K562 (cell line): ENCODE measurements around the gene SPAG7. TPM values are rescaled to one million over a fixed set of nuclear protein-coding genes. Genes with fewer than 3 reads are reported as not detected.

Experiments used
- GATA2 ChIP-seq: sonication (generic); formaldehyde crosslinking; IDR thresholded peaks from 2 replicates; pipeline ENCODE4 v1.4.0; 2020; ENCODE audit warnings: mild to moderate bottlenecking, missing genetic modification reagents
- NR2C2 ChIP-seq, 2 experiments: fragments of 200-800 bp in 1 of 2; sonication (Bioruptor generic) in 1 of 2; sonication (generic) in 1 of 2; formaldehyde crosslinking in 1 of 2; IDR thresholded peaks; 2 replicates each; pipeline versions ENCODE4 v1.6.1 to v1.8.0; 2016 to 2022; ENCODE audit warnings: mild to moderate bottlenecking in 1 of 2, missing compliant biosample characterization in 1 of 2, missing genetic modification characterization in 1 of 2, missing genetic modification reagents in 1 of 2
- POLR2B ChIP-seq: fragments of 450-650 bp; IDR thresholded peaks from 2 replicates; pipeline ENCODE4 v1.6.1; 2018; ENCODE audit warnings: low read depth; ENCODE audit not compliant: partially characterized antibody
- PURB ChIP-seq: sonication (generic); formaldehyde crosslinking; IDR thresholded peaks from 2 replicates; pipeline ENCODE4 v1.9.0; 2021; ENCODE audit warnings: low read depth, mild to moderate bottlenecking, missing genetic modification reagents
- SAFB2 ChIP-seq: fragments of 200-400 bp; formaldehyde crosslinking; IDR thresholded peaks from 2 replicates; pipeline ENCODE4 v1.6.1; 2018; ENCODE audit warnings: borderline replicate concordance, low read length, low read depth, moderate library complexity; ENCODE audit not compliant: severe bottlenecking
- SP2 ChIP-seq: IDR thresholded peaks from 2 replicates; pipeline ENCODE4 v1.6.1; 2011; ENCODE audit warnings: mild to moderate bottlenecking, low read depth, low read length, moderate library complexity; ENCODE audit not compliant: poor library complexity, severe bottlenecking; ENCODE audit errors: extremely low read depth
- SRSF1 ChIP-seq: fragments of 200-400 bp; formaldehyde crosslinking; IDR thresholded peaks from 2 replicates; pipeline ENCODE4 v1.6.1; 2017; ENCODE audit warnings: mild to moderate bottlenecking, low read depth, low read length, moderate library complexity
- polyA plus RNA-seq, 8 experiments: library from polyadenylated mRNA; depleted of rRNA in 4 of 8; stranded (reverse) in 5 of 8; unstranded in 3 of 8; fragments of >200 nt; fragmentation: Nextera tagmentation in 2 of 8; fragmentation: Illumina TruSeq in 1 of 8; extraction: Ambion mirVana in 2 of 8; extraction: Trizol in 1 of 8; gene quantifications; 2 replicates each; pipeline versions ENCODE4 v1.2.1 to v1.2.3, GENCODE V29; 2011 to 2014; ENCODE audit warnings: inconsistent platforms in 1 of 8, missing spikeins in 1 of 8
- total RNA-seq, 7 experiments: library from RNA; depleted of rRNA in 6 of 7; stranded (reverse); fragments of >200 nt in 6 of 7; fragmentation: Illumina TruSeq in 2 of 7; extraction: Trizol in 2 of 7; gene quantifications; 2 replicates each; pipeline versions ENCODE4 v1.2.1 to v1.2.3, GENCODE V29; 2011 to 2021; ENCODE audit warnings: low replicate concordance in 1 of 7
- TF ChIP-seq, protein P1 (sequence below), 2 experiments: fragments of 450-650 bp in 1 of 2; sonication (generic) in 1 of 2; formaldehyde crosslinking in 1 of 2; IDR thresholded peaks; 2 replicates each; pipeline versions ENCODE4 v1.7.1 to v1.9.0; 2016 to 2022; ENCODE audit warnings: inconsistent platforms in 1 of 2, mild to moderate bottlenecking in 1 of 2, missing genetic modification reagents in 1 of 2
- TF ChIP-seq, protein P2 (sequence below): fragments of 450-650 bp; conservative IDR thresholded peaks from 2 replicates; pipeline ENCODE4 v1.6.1; 2016; ENCODE audit warnings: missing genetic modification characterization, low read depth, mild to moderate bottlenecking, missing compliant biosample characterization, moderate library complexity
- TF ChIP-seq, protein P3 (sequence below): sonication (generic); formaldehyde crosslinking; IDR thresholded peaks from 2 replicates; pipeline ENCODE4 v1.5.0; 2020; ENCODE audit warnings: missing genetic modification reagents
- TF ChIP-seq, protein P4 (sequence below): fragments of 200-800 bp; sonication (Bioruptor generic); IDR thresholded peaks from 2 replicates; pipeline ENCODE4 v1.6.1; 2017; ENCODE audit warnings: missing genetic modification characterization, missing compliant biosample characterization

SPAG7 gene
- total and polyA plus RNA-seq, 9 of the 15 experiments (the other 6 are each of a cell fraction or from before 2014, with no cell fraction given): 5.6 to 53.5 (median 36.3) TPM

DNA sequence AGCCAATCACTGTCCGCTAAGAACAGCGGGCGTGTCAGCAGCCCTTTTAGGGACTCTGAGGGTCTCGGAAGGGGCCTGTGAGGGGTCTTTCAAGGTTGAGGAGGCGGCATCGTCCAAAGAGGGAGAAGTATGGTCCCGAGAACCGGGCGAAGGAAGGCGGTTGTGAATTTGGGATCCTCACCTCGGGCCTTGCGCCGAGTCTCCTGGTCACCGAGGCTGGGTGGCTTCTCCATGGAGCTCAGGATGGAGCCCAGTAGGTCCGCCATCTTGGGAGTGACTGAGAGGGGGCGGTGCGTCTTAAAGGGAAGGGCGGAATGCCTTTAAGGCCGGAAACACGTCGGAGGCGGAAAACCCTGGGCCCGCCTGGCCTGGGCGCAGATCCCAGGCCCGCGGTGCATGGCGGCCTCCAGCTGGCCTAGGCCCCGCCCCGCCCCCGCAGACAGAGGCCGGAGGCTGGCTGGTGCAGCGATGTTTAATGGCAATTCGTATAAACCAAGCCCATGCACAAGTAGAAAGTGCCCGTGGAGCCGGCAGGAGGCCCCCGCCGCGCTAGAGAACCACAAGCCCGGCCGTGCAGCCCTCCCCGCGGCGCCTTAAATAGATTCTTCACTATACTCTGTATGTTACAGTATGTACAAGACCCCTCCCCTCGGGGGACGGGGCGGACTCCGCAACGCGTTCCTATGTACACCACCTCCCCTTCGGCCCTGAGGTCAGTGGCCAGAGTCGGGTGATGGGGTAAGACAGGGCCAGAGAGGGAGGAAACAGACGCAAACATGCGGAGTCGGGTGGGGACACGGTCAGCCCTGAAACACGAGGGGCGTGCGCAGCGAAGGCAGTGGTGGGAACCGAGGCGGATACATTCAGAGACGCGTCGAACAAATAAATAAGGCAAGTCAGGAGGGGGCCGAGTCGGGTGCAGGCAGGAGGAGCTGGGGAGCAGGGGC lies at the start of gene SPAG7 (continued):
- TF ChIP-seq, protein P1, sequence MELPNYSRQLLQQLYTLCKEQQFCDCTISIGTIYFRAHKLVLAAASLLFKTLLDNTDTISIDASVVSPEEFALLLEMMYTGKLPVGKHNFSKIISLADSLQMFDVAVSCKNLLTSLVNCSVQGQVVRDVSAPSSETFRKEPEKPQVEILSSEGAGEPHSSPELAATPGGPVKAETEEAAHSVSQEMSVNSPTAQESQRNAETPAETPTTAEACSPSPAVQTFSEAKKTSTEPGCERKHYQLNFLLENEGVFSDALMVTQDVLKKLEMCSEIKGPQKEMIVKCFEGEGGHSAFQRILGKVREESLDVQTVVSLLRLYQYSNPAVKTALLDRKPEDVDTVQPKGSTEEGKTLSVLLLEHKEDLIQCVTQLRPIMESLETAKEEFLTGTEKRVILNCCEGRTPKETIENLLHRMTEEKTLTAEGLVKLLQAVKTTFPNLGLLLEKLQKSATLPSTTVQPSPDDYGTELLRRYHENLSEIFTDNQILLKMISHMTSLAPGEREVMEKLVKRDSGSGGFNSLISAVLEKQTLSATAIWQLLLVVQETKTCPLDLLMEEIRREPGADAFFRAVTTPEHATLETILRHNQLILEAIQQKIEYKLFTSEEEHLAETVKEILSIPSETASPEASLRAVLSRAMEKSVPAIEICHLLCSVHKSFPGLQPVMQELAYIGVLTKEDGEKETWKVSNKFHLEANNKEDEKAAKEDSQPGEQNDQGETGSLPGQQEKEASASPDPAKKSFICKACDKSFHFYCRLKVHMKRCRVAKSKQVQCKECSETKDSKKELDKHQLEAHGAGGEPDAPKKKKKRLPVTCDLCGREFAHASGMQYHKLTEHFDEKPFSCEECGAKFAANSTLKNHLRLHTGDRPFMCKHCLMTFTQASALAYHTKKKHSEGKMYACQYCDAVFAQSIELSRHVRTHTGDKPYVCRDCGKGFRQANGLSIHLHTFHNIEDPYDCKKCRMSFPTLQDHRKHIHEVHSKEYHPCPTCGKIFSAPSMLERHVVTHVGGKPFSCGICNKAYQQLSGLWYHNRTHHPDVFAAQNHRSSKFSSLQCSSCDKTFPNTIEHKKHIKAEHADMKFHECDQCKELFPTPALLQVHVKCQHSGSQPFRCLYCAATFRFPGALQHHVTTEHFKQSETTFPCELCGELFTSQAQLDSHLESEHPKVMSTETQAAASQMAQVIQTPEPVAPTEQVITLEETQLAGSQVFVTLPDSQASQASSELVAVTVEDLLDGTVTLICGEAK (IDR thresholded peaks at IDR 0.05): 0 out of 2 replicates have a peak, but pooled peaks have one; percentile 4
- TF ChIP-seq, protein P1 (CRISPR knock-in tag; IDR thresholded peaks at IDR 0.05): no peak
- TF ChIP-seq, protein P2, sequence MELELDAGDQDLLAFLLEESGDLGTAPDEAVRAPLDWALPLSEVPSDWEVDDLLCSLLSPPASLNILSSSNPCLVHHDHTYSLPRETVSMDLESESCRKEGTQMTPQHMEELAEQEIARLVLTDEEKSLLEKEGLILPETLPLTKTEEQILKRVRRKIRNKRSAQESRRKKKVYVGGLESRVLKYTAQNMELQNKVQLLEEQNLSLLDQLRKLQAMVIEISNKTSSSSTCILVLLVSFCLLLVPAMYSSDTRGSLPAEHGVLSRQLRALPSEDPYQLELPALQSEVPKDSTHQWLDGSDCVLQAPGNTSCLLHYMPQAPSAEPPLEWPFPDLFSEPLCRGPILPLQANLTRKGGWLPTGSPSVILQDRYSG (tag): no peak
- TF ChIP-seq NR2C2 (CRISPR knock-in tag; IDR thresholded peaks at IDR 0.05) (peak; percentile 7; the same call in 1 of the 2 replicates), NR2C2 (tag; IDR thresholded peaks at IDR 0.05) (peak; percentile 74), SRSF1 (no peak), PURB (CRISPR knock-in tag) (no peak), GATA2 (CRISPR knock-in tag) (no peak), POLR2B (peak; percentile 78), SP2 (no peak), SAFB2 (no peak)
- TF ChIP-seq, protein P3, sequence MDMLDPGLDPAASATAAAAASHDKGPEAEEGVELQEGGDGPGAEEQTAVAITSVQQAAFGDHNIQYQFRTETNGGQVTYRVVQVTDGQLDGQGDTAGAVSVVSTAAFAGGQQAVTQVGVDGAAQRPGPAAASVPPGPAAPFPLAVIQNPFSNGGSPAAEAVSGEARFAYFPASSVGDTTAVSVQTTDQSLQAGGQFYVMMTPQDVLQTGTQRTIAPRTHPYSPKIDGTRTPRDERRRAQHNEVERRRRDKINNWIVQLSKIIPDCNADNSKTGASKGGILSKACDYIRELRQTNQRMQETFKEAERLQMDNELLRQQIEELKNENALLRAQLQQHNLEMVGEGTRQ (CRISPR knock-in tag): no peak
- TF ChIP-seq, protein P4, sequence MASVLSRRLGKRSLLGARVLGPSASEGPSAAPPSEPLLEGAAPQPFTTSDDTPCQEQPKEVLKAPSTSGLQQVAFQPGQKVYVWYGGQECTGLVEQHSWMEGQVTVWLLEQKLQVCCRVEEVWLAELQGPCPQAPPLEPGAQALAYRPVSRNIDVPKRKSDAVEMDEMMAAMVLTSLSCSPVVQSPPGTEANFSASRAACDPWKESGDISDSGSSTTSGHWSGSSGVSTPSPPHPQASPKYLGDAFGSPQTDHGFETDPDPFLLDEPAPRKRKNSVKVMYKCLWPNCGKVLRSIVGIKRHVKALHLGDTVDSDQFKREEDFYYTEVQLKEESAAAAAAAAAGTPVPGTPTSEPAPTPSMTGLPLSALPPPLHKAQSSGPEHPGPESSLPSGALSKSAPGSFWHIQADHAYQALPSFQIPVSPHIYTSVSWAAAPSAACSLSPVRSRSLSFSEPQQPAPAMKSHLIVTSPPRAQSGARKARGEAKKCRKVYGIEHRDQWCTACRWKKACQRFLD (CRISPR knock-in tag): peak; percentile 47; the same call in 1 of the 2 replicates
